ELR (cell line): Measurements from ENCODE around the gene CPN2.

Source experiments
- DNase-seq: peaks from one replicate; pipeline ENCODE4 v3.0.0-alpha.2; 2015; ENCODE audit warnings: low read depth

Gene CPN2

DNA sequence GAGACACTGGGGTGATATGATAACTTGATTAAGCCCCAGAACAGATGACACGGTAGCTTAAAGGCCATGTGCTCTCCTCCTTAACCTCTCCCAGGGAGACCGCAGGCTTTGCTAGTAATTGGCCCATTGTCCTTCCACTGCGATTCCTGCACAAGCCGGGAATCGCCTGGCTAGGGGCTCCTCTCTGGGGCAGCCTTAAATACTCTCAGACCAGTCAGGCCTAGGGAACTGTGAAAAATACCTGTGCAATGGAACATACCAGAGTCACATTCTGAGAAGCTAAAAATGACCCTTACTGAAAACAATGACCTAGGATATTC, 56.3 kb downstream of the CPN2 start:
- DNase-seq, result no peak

DNA sequence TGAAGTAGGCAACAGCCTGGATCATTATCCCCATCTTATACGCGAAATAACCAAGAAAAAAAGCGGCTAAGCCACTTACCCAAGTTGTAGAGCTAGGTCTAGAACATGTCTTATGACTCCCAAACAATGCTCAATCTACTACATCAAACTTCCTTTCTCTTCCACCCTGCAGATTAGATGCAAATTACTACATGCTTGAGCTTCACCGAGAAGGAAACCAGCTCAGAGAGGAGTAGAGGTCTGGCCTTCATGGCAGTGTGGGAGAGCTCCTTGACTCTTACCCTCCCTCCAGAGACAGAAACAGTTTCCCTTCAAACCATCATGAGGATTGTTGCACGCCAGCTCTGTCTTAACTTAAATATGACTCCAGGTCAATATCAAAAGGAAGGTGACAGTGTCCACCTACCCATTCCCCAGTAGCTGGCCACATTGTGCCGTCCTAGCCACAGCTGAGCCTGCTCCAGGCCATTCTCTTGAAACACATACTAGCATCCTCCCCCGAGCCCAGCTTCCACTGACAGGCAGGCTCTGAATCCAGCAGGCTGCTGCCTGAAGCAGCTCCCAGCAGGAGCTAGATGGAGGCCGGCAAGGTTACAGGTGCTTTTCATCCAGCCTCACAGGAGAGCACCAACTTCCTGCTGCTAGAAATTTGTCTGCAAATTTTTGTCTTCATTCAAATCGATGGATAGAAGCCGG, 56.8 kb downstream of the CPN2 start:
- DNase-seq, result no peak

DNA sequence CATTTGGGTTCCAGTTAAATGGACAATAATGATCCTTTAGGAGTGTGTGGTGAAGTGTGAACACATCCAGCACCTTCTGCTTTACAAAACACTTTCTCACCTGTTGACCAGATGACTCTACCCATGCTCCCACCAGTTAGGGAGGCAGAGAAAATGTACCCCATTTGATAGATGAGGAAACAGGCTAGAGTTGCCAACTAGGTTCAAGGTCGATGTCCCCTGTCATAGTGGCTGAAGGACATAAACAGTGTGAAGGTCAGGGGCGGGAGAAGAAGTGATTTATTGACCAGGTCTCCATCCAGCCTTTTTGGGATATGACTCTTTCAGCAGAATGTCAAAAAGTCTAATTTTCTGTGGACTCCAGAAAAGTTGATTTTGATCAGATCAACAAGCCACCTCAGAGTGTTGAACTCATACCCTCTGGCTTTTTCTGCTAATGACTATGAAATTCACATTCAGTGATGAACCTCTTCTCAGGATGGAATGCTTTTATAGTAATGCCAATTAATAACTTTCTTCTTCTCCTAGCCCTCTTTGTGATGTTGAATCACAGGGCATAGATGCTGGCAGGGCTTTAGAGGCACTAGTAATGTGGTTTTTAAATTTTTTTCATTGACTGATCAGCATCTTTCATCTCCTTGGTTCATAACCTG, 57.5 kb downstream of the CPN2 start:
- no peak for DNase-seq

GRCh38 chr3:194292331-194292730, 58.8 kb downstream of the CPN2 start:
- DNase-seq, result no peak
